Measurements from ENCODE around the gene PARP12. TPM values are rescaled to one million over a fixed set of nuclear protein-coding genes. Genes with fewer than 3 reads are reported as not detected.

Gene PARP12
- total RNA-seq, 1 donor from 2014 or later, result 9.4 TPM

- peak; percentile 14 for DNase-seq (ENCODE audit: low spot score)
These were observed 27.1 kb downstream of the PARP12 start for GRCh38 chr7:140035400-140036223.

GRCh38 chr7:140034421-140034820, 28.3 kb downstream of the PARP12 start:
- DNase-seq (ENCODE audit: low spot score), result no peak

- no peak for DNase-seq (ENCODE audit: low spot score)
These were observed 28.9 kb downstream of the PARP12 start for GRCh38 chr7:140033779-140034363.

GRCh38 chr7:140033036-140033435, 29.7 kb downstream of the PARP12 start:
- DNase-seq (ENCODE audit: low spot score), result no peak

- no peak for DNase-seq (ENCODE audit: low spot score)
These were observed 31.4 kb downstream of the PARP12 start for GRCh38 chr7:140031364-140031763.

GRCh38 chr7:140029072-140029471, 33.7 kb downstream of the PARP12 start:
- no peak for DNase-seq (ENCODE audit: low spot score)

GRCh38 chr7:140028311-140028710, 34.4 kb downstream of the PARP12 start:
- no peak for DNase-seq (ENCODE audit: low spot score)

- DNase-seq (ENCODE audit: low spot score), result no peak
These were observed 34.9 kb downstream of the PARP12 start for GRCh38 chr7:140027858-140028257.

- no peak for DNase-seq (ENCODE audit: low spot score)
These were observed 35.8 kb downstream of the PARP12 start for GRCh38 chr7:140026935-140027334.

- no peak for DNase-seq (ENCODE audit: low spot score)
These were observed 36.8 kb downstream of the PARP12 start for GRCh38 chr7:140025814-140026433.

- no peak for DNase-seq (ENCODE audit: low spot score)
These were observed 37.5 kb downstream of the PARP12 start for GRCh38 chr7:140025241-140025640.

GRCh38 chr7:140024585-140024984, 38.2 kb downstream of the PARP12 start:
- no peak for DNase-seq (ENCODE audit: low spot score)

- DNase-seq (ENCODE audit: low spot score), result no peak
These were observed 39.0 kb downstream of the PARP12 start for GRCh38 chr7:140023728-140024127.

- DNase-seq (ENCODE audit: low spot score), result no peak
These were observed 40.1 kb downstream of the PARP12 start for GRCh38 chr7:140022582-140023211.

- DNase-seq (ENCODE audit: low spot score), result no peak
These were observed 41.1 kb downstream of the PARP12 start for GRCh38 chr7:140021603-140022002.

- DNase-seq (ENCODE audit: low spot score), result no peak
These were observed 43.1 kb downstream of the PARP12 start for GRCh38 chr7:140019606-140020005.

- DNase-seq (ENCODE audit: low spot score), result no peak
These were observed 43.6 kb downstream of the PARP12 start for GRCh38 chr7:140019172-140019571.

- no peak for DNase-seq (ENCODE audit: low spot score)
These were observed 44.4 kb downstream of the PARP12 start for GRCh38 chr7:140018125-140019043.

- no peak for DNase-seq (ENCODE audit: low spot score)
These were observed 45.2 kb downstream of the PARP12 start for GRCh38 chr7:140017543-140017942.

GRCh38 chr7:140017034-140017433, 45.7 kb downstream of the PARP12 start:
- no peak for DNase-seq (ENCODE audit: low spot score)

- no peak for DNase-seq (ENCODE audit: low spot score)
These were observed 46.2 kb downstream of the PARP12 start for GRCh38 chr7:140016540-140016939.
